Measurements from ENCODE around the gene NTM.

DNA sequence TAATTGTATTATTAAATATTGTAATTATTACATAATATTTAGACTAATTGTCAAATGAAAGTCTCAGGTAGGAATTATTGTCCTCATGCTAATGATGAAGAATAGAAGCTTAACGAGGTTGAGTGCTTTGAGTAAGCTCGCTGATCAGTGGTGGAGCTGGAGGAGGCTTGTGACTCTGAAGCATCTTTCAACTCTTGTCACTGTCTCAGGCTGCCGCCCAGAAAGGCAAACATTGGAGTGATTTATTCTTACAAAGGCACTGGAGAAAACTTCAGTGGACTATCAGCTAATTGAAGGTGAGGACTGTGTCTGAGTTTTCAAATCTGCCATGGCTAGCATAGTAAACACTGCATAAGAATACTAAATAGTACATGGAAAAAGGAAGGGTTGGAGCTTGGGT lies 595.1 kb downstream of the NTM start:
- TF ChIP-seq CTCF (IDR thresholded peaks at IDR 0.05) (no peak), ATF2 (CRISPR knock-in tag; IDR thresholded peaks at IDR 0.05; ENCODE audit: borderline replicate concordance, low read depth) (no peak), ATF6 (CRISPR knock-in tag; IDR thresholded peaks at IDR 0.05) (no peak), SP1 (CRISPR knock-in tag; conservative IDR thresholded peaks at IDR 0.05) (no peak), CBFB (CRISPR knock-in tag; IDR thresholded peaks at IDR 0.05; ENCODE audit: low read depth) (no peak)
- TF ChIP-seq, protein P1, sequence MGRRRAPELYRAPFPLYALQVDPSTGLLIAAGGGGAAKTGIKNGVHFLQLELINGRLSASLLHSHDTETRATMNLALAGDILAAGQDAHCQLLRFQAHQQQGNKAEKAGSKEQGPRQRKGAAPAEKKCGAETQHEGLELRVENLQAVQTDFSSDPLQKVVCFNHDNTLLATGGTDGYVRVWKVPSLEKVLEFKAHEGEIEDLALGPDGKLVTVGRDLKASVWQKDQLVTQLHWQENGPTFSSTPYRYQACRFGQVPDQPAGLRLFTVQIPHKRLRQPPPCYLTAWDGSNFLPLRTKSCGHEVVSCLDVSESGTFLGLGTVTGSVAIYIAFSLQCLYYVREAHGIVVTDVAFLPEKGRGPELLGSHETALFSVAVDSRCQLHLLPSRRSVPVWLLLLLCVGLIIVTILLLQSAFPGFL (CRISPR knock-in tag; IDR thresholded peaks at IDR 0.05; ENCODE audit: borderline replicate concordance) = no peak
